Liver (tissue), 9 donors: ENCODE data around the gene ZSCAN31. TPM values are rescaled to one million over a fixed set of nuclear protein-coding genes. Genes with fewer than 3 reads are reported as not detected.
"Not testable (repeated sequence)": the region's sequence is repeated elsewhere in the genome, so short reads cannot be mapped to it uniquely, and the experiment has no call there.

Source experiments
- DNase-seq: peaks from one replicate; pipeline ENCODE4 v3.0.0-alpha.2; 2017; ENCODE audit warnings: low spot score
- H3K27ac ChIP-seq, 2 donors: one replicate each; pipeline ENCODE4 v1.7.0; 2013; ENCODE audit warnings: inconsistent platforms in 2 of 2, low read length in 2 of 2, control low read depth in 1 of 2, low read depth in 1 of 2, mild to moderate bottlenecking in 1 of 2
- H3K27me3 ChIP-seq, 4 donors: one replicate each; pipeline versions ENCODE4 v1.6.1 to v1.7.0; 2013; ENCODE audit warnings: low read length in 3 of 4, inconsistent platforms in 1 of 4, mild to moderate bottlenecking in 1 of 4, moderate library complexity in 1 of 4; ENCODE audit not compliant: control insufficient read depth in 4 of 4, insufficient read depth in 4 of 4
- H3K36me3 ChIP-seq, 4 donors: one replicate each; pipeline versions ENCODE4 v1.6.1 to v1.7.0; 2013; ENCODE audit warnings: low read length in 3 of 4, mild to moderate bottlenecking in 3 of 4, low read depth in 1 of 4, moderate library complexity in 1 of 4; ENCODE audit not compliant: control insufficient read depth in 4 of 4, insufficient read depth in 3 of 4
- H3K4me1 ChIP-seq, 4 donors: one replicate each; pipeline versions ENCODE4 v1.6.1 to v1.7.0; 2013; ENCODE audit warnings: low read length in 3 of 4, mild to moderate bottlenecking in 3 of 4, moderate library complexity in 1 of 4; ENCODE audit not compliant: control insufficient read depth in 4 of 4, insufficient read depth in 4 of 4
- H3K4me3 ChIP-seq, 3 donors: one replicate each; pipeline versions ENCODE4 v1.6.1 to v1.7.0; 2013; ENCODE audit warnings: low read length in 3 of 3, control low read depth in 1 of 3, low read depth in 1 of 3, mild to moderate bottlenecking in 1 of 3
- H3K9ac ChIP-seq, 2 donors: one replicate each; pipeline ENCODE4 v1.7.0; 2013; ENCODE audit warnings: low read length in 2 of 2, mild to moderate bottlenecking in 2 of 2, moderate library complexity in 2 of 2, control low read depth in 1 of 2, low read depth in 1 of 2
- H3K9me3 ChIP-seq, 4 donors: one replicate each; pipeline versions ENCODE4 v1.6.1 to v1.7.0; 2013; ENCODE audit warnings: low read length in 3 of 4; ENCODE audit not compliant: control insufficient read depth in 4 of 4
- ATF3 ChIP-seq: IDR thresholded peaks from 2 replicates; pipeline ENCODE4 v1.6.1; 2016; ENCODE audit warnings: antibody characterized with exemption
- EGR1 ChIP-seq, 2 donors: IDR thresholded peaks; 2 replicates each; pipeline ENCODE4 v1.6.1; 2016 to 2018; ENCODE audit warnings: antibody characterized with exemption in 2 of 2, low read depth in 2 of 2
- FOXA1 ChIP-seq: IDR thresholded peaks from 2 replicates; pipeline ENCODE4 v1.6.1; 2016; ENCODE audit warnings: antibody characterized with exemption
- FOXA2 ChIP-seq: IDR thresholded peaks from 2 replicates; pipeline ENCODE4 v1.6.1; 2016; ENCODE audit warnings: antibody characterized with exemption
- GABPA ChIP-seq, 2 donors: IDR thresholded peaks in 1 of 2; conservative IDR thresholded peaks in 1 of 2; 2 replicates each; pipeline ENCODE4 v1.6.1; 2016; ENCODE audit warnings: antibody characterized with exemption in 2 of 2, mild to moderate bottlenecking in 1 of 2, moderate library complexity in 1 of 2
- HNF4A ChIP-seq, 2 donors: conservative IDR thresholded peaks; 2 replicates each; pipeline ENCODE4 v1.6.1; 2016; ENCODE audit warnings: antibody characterized with exemption in 2 of 2, mild to moderate bottlenecking in 2 of 2
- HNF4G ChIP-seq: IDR thresholded peaks from 2 replicates; pipeline ENCODE4 v1.6.1; 2016; ENCODE audit warnings: antibody characterized with exemption
- JUND ChIP-seq, 2 donors: IDR thresholded peaks; 2 replicates each; pipeline ENCODE4 v1.6.1; 2016; ENCODE audit warnings: antibody characterized with exemption in 2 of 2
- MAX ChIP-seq: IDR thresholded peaks from 2 replicates; pipeline ENCODE4 v1.6.1; 2016; ENCODE audit warnings: antibody characterized with exemption
- NR2F2 ChIP-seq: IDR thresholded peaks from 2 replicates; pipeline ENCODE4 v1.6.1; 2016; ENCODE audit warnings: antibody characterized with exemption
- RAD21 ChIP-seq, 2 donors: IDR thresholded peaks; 2 replicates each; pipeline ENCODE4 v1.6.1; 2016; ENCODE audit warnings: antibody characterized with exemption in 2 of 2, mild to moderate bottlenecking in 2 of 2
- REST ChIP-seq: IDR thresholded peaks from 2 replicates; pipeline ENCODE4 v1.6.1; 2016; ENCODE audit warnings: antibody characterized with exemption, mild to moderate bottlenecking
- RXRA ChIP-seq, 2 donors: IDR thresholded peaks; 2 replicates each; pipeline ENCODE4 v1.6.1; 2017 to 2018; ENCODE audit warnings: antibody characterized with exemption in 2 of 2, mild to moderate bottlenecking in 1 of 2
- SP1 ChIP-seq: IDR thresholded peaks from 2 replicates; pipeline ENCODE4 v1.6.1; 2018; ENCODE audit warnings: antibody characterized with exemption, mild to moderate bottlenecking
- TAF1 ChIP-seq: conservative IDR thresholded peaks from 2 replicates; pipeline ENCODE4 v1.6.1; 2016; ENCODE audit warnings: antibody characterized with exemption, mild to moderate bottlenecking
- YY1 ChIP-seq: IDR thresholded peaks from 2 replicates; pipeline ENCODE4 v1.6.1; 2016; ENCODE audit warnings: antibody characterized with exemption, mild to moderate bottlenecking
- ZBTB33 ChIP-seq: IDR thresholded peaks from 2 replicates; pipeline ENCODE4 v1.6.1; 2016; ENCODE audit warnings: antibody characterized with exemption
- WGBS: extraction: QIAGEN DNeasy Blood & Tissue Kit; methylation state at CpG from one replicate; pipeline ENCODE4 v1.1.7; 2013; 5-methylcytosine and 5-hydroxymethylcytosine counted together
- polyA plus RNA-seq, 2 donors: library from polyadenylated mRNA; stranded (reverse) in 1 of 2; unstranded in 1 of 2; fragments of 200-250 nt in 1 of 2; fragments of >200 nt in 1 of 2; fragmentation: Nextera tagmentation in 1 of 2; extraction: Ambion mirVana in 1 of 2; gene quantifications; one replicate each; pipeline versions ENCODE4 v1.2.1 to v1.2.3, GENCODE V29; 2013 to 2015
- total RNA-seq, 2 donors: library from RNA; depleted of rRNA; stranded (reverse); fragments of >200 nt; gene quantifications; one replicate each; pipeline ENCODE4 v1.2.3, GENCODE V29; 2014
- TF ChIP-seq, protein P1 (sequence below): fragments of 150-350 bp; IDR thresholded peaks from 2 replicates; pipeline ENCODE4 v1.5.1; 2017; ENCODE audit warnings: improper control_type of control experiment, low read depth, low read length; ENCODE audit not compliant: missing input control
- donor health status: healthy.
- donor health status: healthy.
- donor health status: healthy.
- donor health status: healthy.
- donor health status: healthy.

Gene ZSCAN31
- total and polyA plus RNA-seq, 4 donors, result 3.3 to 10.2 (median 3.7) TPM

DNA sequence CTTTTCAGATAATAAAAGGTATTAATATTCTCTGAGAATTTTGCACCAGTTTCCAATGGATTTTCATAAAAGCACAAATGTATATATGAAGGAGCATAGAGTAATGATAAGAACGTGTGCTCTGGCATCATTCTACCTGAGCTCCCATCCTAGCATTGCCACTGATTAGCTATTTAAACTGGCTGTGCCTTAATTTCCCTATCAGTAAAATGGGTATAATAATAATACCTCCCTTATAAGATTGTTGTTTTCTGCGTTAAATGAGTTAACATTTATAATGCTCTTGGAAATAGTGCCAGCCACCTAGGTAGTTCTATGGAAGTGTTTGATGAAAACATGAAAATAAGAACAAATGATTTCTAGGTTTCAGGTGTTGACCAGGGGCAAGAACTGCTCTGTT lies 25.0 kb upstream of the ZSCAN31 start:
- H3K27ac ChIP-seq, result no peak overlapping the region
- peaks cover 0 to 10% (median 5%) of the 10 kb centered on the region in 4 donors for H3K4me1 ChIP-seq
- H3K9me3 ChIP-seq, result no peaks in the 10 kb centered on the region
- WGBS, result 95% methylated on average over 2 of the region's 2 CpGs
- peaks cover 6 to 23% (median 13%) of the 10 kb centered on the region in 4 donors for H3K36me3 ChIP-seq
- H3K27me3 ChIP-seq, result no peaks in the 10 kb centered on the region
- H3K9ac ChIP-seq, result no peak overlapping the region
- H3K4me3 ChIP-seq, result no peak overlapping the region
- TF ChIP-seq ATF3 (no peak), NR2F2 (no peak), FOXA2 (no peak), RXRA (IDR thresholded peaks at IDR 0.05) (no peak), MAX (no peak)
- no peak for DNase-seq

DNA sequence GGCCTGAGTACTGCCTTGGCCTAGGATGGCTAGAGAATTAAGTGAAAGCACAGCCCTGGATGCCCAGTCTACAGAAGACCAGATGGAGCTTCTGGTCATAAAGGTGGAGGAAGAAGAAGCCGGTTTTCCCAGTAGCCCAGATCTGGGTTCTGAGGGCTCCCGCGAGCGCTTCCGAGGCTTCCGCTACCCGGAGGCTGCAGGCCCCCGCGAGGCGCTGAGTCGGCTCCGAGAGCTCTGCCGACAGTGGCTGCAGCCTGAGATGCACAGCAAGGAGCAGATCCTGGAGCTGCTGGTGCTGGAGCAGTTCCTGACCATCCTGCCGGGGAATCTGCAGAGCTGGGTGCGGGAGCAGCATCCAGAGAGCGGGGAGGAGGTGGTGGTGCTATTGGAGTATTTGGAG lies 23.6 kb upstream of the ZSCAN31 start:
- not testable (repeated sequence) for H3K27ac ChIP-seq, H3K9me3 ChIP-seq, H3K9ac ChIP-seq, H3K27me3 ChIP-seq, DNase-seq, H3K4me3 ChIP-seq
- peaks cover 0 to 11% (median 5%) of the 10 kb centered on the region in 4 donors for H3K36me3 ChIP-seq
- H3K4me1 ChIP-seq, result peaks cover 4 to 22% (median 15%) of the 10 kb centered on the region in 4 donors
- 96% methylated on average over 14 of the region's 16 CpGs for WGBS

GRCh38 chr6:28357036-28357435 lies 21.1 kb upstream of the ZSCAN31 start:
- H3K36me3 ChIP-seq, result peaks cover 0 to 5% (median 2%) of the 10 kb centered on the region in 4 donors
- peaks cover 4 to 22% (median 17%) of the 10 kb centered on the region in 4 donors for H3K4me1 ChIP-seq
- no peak for DNase-seq
- 72% methylated on average over 6 of the region's 6 CpGs for WGBS
- H3K4me3 ChIP-seq, result no peak overlapping the region
- H3K9me3 ChIP-seq, result no peaks in the 10 kb centered on the region
- no peak overlapping the region for H3K27ac ChIP-seq
- no peaks in the 10 kb centered on the region for H3K27me3 ChIP-seq
- no peak for TF ChIP-seq MAX
- TF ChIP-seq SP1, result no peak
- TF ChIP-seq GABPA (IDR thresholded peaks at IDR 0.05 in 1 of 2, conservative IDR thresholded peaks at IDR 0.05 in 1 of 2), result no peak
- no peak for TF ChIP-seq FOXA2
- no peak for TF ChIP-seq RXRA (IDR thresholded peaks at IDR 0.05)
- TF ChIP-seq EGR1 (IDR thresholded peaks at IDR 0.05; ENCODE audit: low read depth in 2 of 2), result no peak
- TF ChIP-seq HNF4G, result no peak
- no peak for TF ChIP-seq REST
- TF ChIP-seq TAF1, result no peak
- TF ChIP-seq JUND (IDR thresholded peaks at IDR 0.05), result no peak
- TF ChIP-seq FOXA1, result no peak
- TF ChIP-seq NR2F2, result no peak
- TF ChIP-seq RAD21 (IDR thresholded peaks at IDR 0.05), result no peak
- TF ChIP-seq HNF4A (conservative IDR thresholded peaks at IDR 0.05), result no peak
- TF ChIP-seq, protein P1, sequence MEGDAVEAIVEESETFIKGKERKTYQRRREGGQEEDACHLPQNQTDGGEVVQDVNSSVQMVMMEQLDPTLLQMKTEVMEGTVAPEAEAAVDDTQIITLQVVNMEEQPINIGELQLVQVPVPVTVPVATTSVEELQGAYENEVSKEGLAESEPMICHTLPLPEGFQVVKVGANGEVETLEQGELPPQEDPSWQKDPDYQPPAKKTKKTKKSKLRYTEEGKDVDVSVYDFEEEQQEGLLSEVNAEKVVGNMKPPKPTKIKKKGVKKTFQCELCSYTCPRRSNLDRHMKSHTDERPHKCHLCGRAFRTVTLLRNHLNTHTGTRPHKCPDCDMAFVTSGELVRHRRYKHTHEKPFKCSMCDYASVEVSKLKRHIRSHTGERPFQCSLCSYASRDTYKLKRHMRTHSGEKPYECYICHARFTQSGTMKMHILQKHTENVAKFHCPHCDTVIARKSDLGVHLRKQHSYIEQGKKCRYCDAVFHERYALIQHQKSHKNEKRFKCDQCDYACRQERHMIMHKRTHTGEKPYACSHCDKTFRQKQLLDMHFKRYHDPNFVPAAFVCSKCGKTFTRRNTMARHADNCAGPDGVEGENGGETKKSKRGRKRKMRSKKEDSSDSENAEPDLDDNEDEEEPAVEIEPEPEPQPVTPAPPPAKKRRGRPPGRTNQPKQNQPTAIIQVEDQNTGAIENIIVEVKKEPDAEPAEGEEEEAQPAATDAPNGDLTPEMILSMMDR, result no peak
- no peak for TF ChIP-seq YY1
- no peak for TF ChIP-seq ATF3
- TF ChIP-seq ZBTB33, result no peak
- H3K9ac ChIP-seq, result no peak overlapping the region
